Hepatocyte (in vitro differentiated cells): ENCODE measurements around the gene ING1. TPM values are rescaled to one million over a fixed set of nuclear protein-coding genes. Genes with fewer than 3 reads are reported as not detected.
"Not testable (repeated sequence)": the region's sequence is repeated elsewhere in the genome, so short reads cannot be mapped to it uniquely, and the experiment has no call there.

Experiments used
- DNase-seq: peaks from one replicate; pipeline ENCODE4 v3.0.0-alpha.2; 2016; ENCODE audit warnings: low spot score
- H2AFZ ChIP-seq: fragments of 200-600 bp; sonication (generic); 2 replicates; pipeline ENCODE4 v1.6.0; 2016; ENCODE audit warnings: antibody characterized with exemption, mild to moderate bottlenecking
- H3K27ac ChIP-seq: fragments of 200-600 bp; sonication (generic); 2 replicates; pipeline ENCODE4 v1.5.1; 2016; ENCODE audit warnings: mild to moderate bottlenecking
- H3K27me3 ChIP-seq: fragments of 200-600 bp; sonication (generic); 2 replicates; pipeline ENCODE4 v1.6.1; 2016
- H3K36me3 ChIP-seq: fragments of 200-600 bp; sonication (generic); replicated peaks from 2 replicates; pipeline ENCODE4 v1.5.1; 2016; ENCODE audit warnings: low read depth; ENCODE audit not compliant: insufficient read depth
- H3K4me1 ChIP-seq: fragments of 200-600 bp; sonication (generic); 2 replicates; pipeline ENCODE4 v1.5.1; 2016; ENCODE audit warnings: mild to moderate bottlenecking, moderate library complexity; ENCODE audit not compliant: insufficient read depth
- H3K4me2 ChIP-seq: fragments of 200-600 bp; sonication (generic); 2 replicates; pipeline ENCODE4 v1.6.0; 2016
- H3K4me3 ChIP-seq: fragments of 200-600 bp; sonication (generic); 2 replicates; pipeline ENCODE4 v1.5.1; 2016; ENCODE audit warnings: mild to moderate bottlenecking
- H3K79me2 ChIP-seq: fragments of 200-600 bp; sonication (generic); 2 replicates; pipeline ENCODE4 v1.6.0; 2017; ENCODE audit warnings: mild to moderate bottlenecking
- H3K9me2 ChIP-seq: fragments of 200-600 bp; sonication (generic); replicated peaks from 2 replicates; pipeline ENCODE4 v1.6.0; 2017; ENCODE audit warnings: mild to moderate bottlenecking; ENCODE audit not compliant: insufficient read depth
- H3K9me3 ChIP-seq: fragments of 200-600 bp; sonication (generic); 2 replicates; pipeline ENCODE4 v1.5.1; 2016; ENCODE audit warnings: low read depth, mild to moderate bottlenecking
- H4K20me1 ChIP-seq: fragments of 200-600 bp; sonication (generic); 2 replicates; pipeline ENCODE4 v1.6.0; 2016; ENCODE audit warnings: mild to moderate bottlenecking; ENCODE audit not compliant: insufficient read depth, poor library complexity, severe bottlenecking
- EZH2 ChIP-seq: fragments of 200-600 bp; sonication (generic); IDR thresholded peaks from 2 replicates; pipeline ENCODE4 v1.6.1; 2016; ENCODE audit warnings: antibody characterized with exemption, mild to moderate bottlenecking, borderline replicate concordance
- EZH2phosphoT487 ChIP-seq: fragments of 200-600 bp; sonication (generic); IDR thresholded peaks from one replicate; pipeline ENCODE4 v1.6.1; 2018; ENCODE audit warnings: antibody characterized with exemption, mild to moderate bottlenecking, low read depth, moderate library complexity; ENCODE audit not compliant: unreplicated experiment, severe bottlenecking
- WGBS: methylation state at CpG from one replicate; pipeline ENCODE4 v1.1.6; 2016; ENCODE audit warnings: low lambda C conversion rate; ENCODE audit errors: missing lambda C conversion rate; 5-methylcytosine and 5-hydroxymethylcytosine counted together
- polyA plus RNA-seq: library from polyadenylated mRNA; unstranded; fragments of >200 nt; fragmentation: Nextera tagmentation; extraction: Ambion mirVana; gene quantifications from 2 replicates; pipeline ENCODE4 v1.2.1, GENCODE V29; 2016
- total RNA-seq: library from RNA; depleted of rRNA; stranded (reverse); fragments of >200 nt; gene quantifications from 2 replicates; pipeline ENCODE4 v1.2.3, GENCODE V29; 2014
- TF ChIP-seq, protein P1 (sequence below): fragments of 200-600 bp; sonication (generic); IDR thresholded peaks from 2 replicates; pipeline ENCODE4 v1.5.1; 2016; ENCODE audit warnings: antibody characterized with exemption, mild to moderate bottlenecking; ENCODE audit not compliant: poor library complexity

The ING1 gene
- total and polyA plus RNA-seq, 2 experiments from 2014 or later: 14.7 to 26.4 TPM

DNA sequence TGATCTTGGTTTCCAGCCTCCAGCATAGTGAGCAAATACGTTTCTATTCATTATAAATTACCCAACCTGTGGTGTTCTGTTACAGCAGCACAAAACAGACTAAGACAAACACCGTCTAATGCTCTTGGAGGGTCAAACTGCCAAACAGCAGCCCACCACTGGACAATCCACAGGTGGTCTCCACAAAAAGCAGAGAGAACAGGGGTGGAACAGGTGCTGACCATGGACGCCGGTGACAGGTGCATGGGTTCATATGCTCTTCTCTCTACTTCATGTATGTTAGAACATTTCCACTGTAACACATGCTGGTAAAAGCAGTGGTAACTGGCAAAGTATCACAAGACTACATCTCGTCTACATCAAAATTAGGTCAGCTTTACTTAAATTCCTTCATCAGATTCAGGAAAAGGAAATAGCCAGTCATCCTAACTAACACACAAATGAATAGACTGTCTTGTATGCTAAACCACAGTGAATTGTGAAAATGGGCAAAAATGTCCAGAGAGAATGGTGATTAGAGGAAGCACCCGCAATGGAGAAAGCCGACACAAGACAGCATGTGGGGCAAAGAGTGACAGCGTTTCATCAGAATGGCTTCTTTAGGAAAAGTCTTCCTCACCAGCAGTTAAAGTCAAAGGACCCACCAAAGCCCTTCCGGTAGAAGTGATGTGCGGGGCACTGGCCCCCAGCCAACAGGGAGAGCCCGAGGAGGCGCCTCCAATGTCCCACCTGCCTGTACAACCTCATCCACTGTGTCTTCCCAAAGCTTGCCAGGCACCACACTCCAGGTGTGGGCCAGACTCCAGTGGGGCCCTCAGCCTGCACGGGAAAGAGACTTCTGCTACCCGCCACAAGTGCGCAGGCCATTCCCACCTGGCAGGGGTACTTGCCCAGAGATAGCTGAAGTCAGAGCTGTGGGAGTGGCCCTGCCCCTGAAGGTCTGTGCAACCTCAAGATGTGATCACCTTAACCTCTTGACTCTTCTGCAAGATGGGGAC, 14.1 kb upstream of the ING1 start:
- over 99% methylated on average over 15 of the region's 15 CpGs for WGBS
- H3K9me2 ChIP-seq: no peaks in the 10 kb centered on the region
- no peak overlapping the region for H3K27ac ChIP-seq
- H3K79me2 ChIP-seq: peaks cover 59% of the 10 kb centered on the region
- no peaks in the 10 kb centered on the region for H3K36me3 ChIP-seq
- no peak for TF ChIP-seq EZH2phosphoT487
- no peak for TF ChIP-seq EZH2
- TF ChIP-seq, protein P1, sequence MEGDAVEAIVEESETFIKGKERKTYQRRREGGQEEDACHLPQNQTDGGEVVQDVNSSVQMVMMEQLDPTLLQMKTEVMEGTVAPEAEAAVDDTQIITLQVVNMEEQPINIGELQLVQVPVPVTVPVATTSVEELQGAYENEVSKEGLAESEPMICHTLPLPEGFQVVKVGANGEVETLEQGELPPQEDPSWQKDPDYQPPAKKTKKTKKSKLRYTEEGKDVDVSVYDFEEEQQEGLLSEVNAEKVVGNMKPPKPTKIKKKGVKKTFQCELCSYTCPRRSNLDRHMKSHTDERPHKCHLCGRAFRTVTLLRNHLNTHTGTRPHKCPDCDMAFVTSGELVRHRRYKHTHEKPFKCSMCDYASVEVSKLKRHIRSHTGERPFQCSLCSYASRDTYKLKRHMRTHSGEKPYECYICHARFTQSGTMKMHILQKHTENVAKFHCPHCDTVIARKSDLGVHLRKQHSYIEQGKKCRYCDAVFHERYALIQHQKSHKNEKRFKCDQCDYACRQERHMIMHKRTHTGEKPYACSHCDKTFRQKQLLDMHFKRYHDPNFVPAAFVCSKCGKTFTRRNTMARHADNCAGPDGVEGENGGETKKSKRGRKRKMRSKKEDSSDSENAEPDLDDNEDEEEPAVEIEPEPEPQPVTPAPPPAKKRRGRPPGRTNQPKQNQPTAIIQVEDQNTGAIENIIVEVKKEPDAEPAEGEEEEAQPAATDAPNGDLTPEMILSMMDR: no peak
- no peaks in the 10 kb centered on the region for H4K20me1 ChIP-seq
- no peak for DNase-seq
- H3K9me3 ChIP-seq: no peaks in the 10 kb centered on the region
- no peak overlapping the region for H3K4me2 ChIP-seq
- H2AFZ ChIP-seq: no peak overlapping the region
- H3K27me3 ChIP-seq: no peaks in the 10 kb centered on the region
- H3K4me3 ChIP-seq: no peak overlapping the region
- no peaks in the 10 kb centered on the region for H3K4me1 ChIP-seq

DNA sequence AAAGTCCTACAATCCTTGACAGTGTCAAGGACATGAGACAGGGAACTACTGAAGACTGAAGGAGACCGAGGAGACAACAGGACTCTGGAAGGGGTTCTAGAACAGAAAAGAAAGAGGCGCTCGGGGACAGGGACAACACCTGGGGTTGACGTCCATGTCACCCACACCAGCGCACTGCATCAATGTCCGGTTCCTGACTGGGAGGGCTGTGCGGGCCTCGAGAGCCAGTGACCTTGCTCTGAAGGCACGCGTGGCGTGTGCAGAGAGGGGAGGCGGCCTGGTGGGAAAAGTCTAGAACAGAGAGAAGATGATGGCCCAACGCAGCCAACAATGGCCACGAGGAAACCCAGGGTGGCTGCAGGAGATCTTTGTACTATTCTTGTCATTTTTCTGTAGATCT, 13.3 kb upstream of the ING1 start:
- Histone ChIP-seq H3K4me3 (no peak overlapping the region), H3K9me3 (no peaks in the 10 kb centered on the region), H2AFZ (no peak overlapping the region), H3K4me2 (no peak overlapping the region), H3K79me2 (peaks cover 61% of the 10 kb centered on the region), H3K9me2 (no peaks in the 10 kb centered on the region), H3K27me3 (no peaks in the 10 kb centered on the region), H3K4me1 (no peaks in the 10 kb centered on the region), H3K36me3 (no peaks in the 10 kb centered on the region), H4K20me1 (no peaks in the 10 kb centered on the region), H3K27ac (no peak overlapping the region)
- WGBS: 96% methylated on average over 14 of the region's 14 CpGs
- DNase-seq: no peak
- TF ChIP-seq EZH2 (no peak), EZH2phosphoT487 (no peak)
- TF ChIP-seq, protein P1: no peak

DNA sequence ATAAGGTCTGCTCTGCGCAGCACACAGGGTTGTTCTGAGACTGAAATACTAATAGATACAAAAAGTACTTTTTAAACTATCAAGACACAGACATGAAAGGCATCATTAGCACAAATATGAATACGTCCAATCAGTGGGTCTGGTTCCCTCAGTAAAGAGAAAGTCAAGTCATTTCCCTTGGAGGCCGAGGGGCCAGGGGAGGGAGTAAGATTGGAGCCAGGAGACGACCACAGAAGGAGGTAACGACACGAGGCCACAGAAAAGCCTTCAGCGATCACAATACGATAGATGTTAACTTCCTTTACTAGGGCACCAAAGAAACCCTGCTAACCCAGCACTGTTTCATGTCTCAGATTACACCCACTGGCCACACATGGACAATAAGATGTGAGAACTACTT, 12.9 kb upstream of the ING1 start:
- TF ChIP-seq EZH2phosphoT487: no peak
- no peak for TF ChIP-seq EZH2
- TF ChIP-seq, protein P1: no peak
- Histone ChIP-seq H3K4me2 (no peak overlapping the region), H3K79me2 (peaks cover 66% of the 10 kb centered on the region), H3K4me1 (no peaks in the 10 kb centered on the region), H3K9me3 (no peaks in the 10 kb centered on the region), H3K27me3 (no peaks in the 10 kb centered on the region), H4K20me1 (no peaks in the 10 kb centered on the region), H2AFZ (no peak overlapping the region), H3K27ac (no peak overlapping the region), H3K36me3 (no peaks in the 10 kb centered on the region), H3K4me3 (no peak overlapping the region), H3K9me2 (no peaks in the 10 kb centered on the region)
- WGBS: 90% methylated on average over 8 of the region's 8 CpGs
- no peak for DNase-seq

DNA sequence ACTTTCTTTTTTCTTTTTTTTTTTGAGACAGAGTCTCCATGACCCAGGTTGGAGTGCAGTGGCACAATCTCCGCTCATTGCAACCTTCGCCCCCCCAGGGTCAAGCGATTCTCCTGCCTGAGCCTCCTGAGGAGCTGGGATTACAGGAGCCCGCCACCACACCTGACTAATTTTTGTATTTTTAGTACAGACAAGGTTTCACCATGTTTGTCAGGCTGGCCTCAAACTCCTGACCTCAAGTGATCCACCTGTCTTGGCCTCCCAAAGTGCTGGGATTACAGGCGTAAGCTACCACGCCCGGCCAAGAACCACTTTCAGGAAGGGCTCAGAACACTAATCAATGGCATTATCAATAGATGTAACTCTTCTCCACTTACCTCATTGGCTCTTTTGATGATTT, 12.4 kb upstream of the ING1 start:
- not testable (repeated sequence) for H3K27me3 ChIP-seq, H4K20me1 ChIP-seq, H3K27ac ChIP-seq, H3K4me2 ChIP-seq, H3K4me1 ChIP-seq, H3K36me3 ChIP-seq, DNase-seq, H3K4me3 ChIP-seq, H3K9me2 ChIP-seq, H2AFZ ChIP-seq, H3K9me3 ChIP-seq
- WGBS: 100% methylated on average over 7 of the region's 7 CpGs
- peaks cover 66% of the 10 kb centered on the region for H3K79me2 ChIP-seq
